ENCODE measurements around the gene LHFPL3.

GRCh38 chr7:104529567-104529966 is 201.2 kb downstream of the LHFPL3 start:
- no peak for TF ChIP-seq CEBPB (IDR thresholded peaks at IDR 0.05)
- TF ChIP-seq CTCF (IDR thresholded peaks at IDR 0.05), result no peak
- TF ChIP-seq POLR2A (IDR thresholded peaks at IDR 0.05; ENCODE audit: low read length), result no peak
- no peak for TF ChIP-seq HMGXB4 (CRISPR knock-in tag; IDR thresholded peaks at IDR 0.05; ENCODE audit: borderline replicate concordance)
- TF ChIP-seq PHF8 (IDR thresholded peaks at IDR 0.05; ENCODE audit: borderline replicate concordance, low read depth), result no peak
- no peak for TF ChIP-seq RCOR1 (IDR thresholded peaks at IDR 0.05; ENCODE audit: low read depth, low read length)
